ENCODE measurements around the gene MAP4K2. TPM values are rescaled to one million over a fixed set of nuclear protein-coding genes. Genes with fewer than 3 reads are reported as not detected.

Gene MAP4K2
- total RNA-seq, 1 donor from 2014 or later = 7.5 TPM

DNA sequence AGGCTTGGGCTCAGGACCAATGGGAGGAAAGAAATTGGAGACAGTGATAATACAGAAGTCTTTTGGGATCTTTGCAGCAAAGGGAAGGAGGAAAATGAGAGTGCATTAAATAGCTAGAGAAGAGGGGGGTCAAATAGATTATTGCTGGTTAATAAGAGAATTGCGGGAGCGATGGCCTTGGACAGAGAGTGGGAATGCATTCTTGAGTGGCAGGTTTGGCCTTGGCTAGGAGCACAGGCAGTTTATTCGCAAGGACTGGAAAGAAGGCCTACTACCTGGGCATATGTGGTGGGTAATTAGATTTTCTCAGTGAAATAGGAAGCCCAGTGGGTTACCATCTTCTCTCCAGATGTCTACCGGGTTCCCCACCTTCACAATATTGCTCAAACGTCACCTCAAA, 10.8 kb upstream of the MAP4K2 start:
- no peak for DNase-seq
- intact Hi-C loops (cut with micrococcal nuclease) = no loop called here
- Histone ChIP-seq H3K27me3 (ENCODE audit: low read depth) (no peaks in the 10 kb centered on the region), H3K4me3 (no peak overlapping the region), H3K4me1 (peaks cover 13% of the 10 kb centered on the region), H3K9me3 (replicated peaks) (no peaks in the 10 kb centered on the region), H3K36me3 (no peaks in the 10 kb centered on the region), H3K27ac (replicated peaks) (no peak overlapping the region)
- TF ChIP-seq, protein P1, sequence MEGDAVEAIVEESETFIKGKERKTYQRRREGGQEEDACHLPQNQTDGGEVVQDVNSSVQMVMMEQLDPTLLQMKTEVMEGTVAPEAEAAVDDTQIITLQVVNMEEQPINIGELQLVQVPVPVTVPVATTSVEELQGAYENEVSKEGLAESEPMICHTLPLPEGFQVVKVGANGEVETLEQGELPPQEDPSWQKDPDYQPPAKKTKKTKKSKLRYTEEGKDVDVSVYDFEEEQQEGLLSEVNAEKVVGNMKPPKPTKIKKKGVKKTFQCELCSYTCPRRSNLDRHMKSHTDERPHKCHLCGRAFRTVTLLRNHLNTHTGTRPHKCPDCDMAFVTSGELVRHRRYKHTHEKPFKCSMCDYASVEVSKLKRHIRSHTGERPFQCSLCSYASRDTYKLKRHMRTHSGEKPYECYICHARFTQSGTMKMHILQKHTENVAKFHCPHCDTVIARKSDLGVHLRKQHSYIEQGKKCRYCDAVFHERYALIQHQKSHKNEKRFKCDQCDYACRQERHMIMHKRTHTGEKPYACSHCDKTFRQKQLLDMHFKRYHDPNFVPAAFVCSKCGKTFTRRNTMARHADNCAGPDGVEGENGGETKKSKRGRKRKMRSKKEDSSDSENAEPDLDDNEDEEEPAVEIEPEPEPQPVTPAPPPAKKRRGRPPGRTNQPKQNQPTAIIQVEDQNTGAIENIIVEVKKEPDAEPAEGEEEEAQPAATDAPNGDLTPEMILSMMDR (IDR thresholded peaks at IDR 0.05; ENCODE audit: borderline replicate concordance) = no peak

DNA sequence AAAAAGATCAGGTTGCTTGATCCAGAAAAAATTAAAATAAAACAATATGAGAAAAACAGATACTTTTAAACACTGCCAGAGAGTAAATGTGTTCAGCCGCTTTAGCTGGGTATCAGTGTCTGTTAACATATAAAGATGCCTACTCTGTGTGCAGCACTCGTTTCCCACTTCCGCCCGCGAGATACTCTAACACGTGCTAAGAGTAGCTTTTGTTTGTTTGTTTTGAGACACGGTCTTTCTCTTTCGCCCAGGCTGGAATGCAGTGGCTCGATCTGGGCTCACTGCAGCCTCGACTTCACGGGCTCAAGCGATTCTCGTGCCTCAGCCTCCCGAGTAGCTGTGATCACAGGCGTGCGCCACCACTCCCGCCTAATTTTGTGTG, 7.9 kb upstream of the MAP4K2 start:
- Histone ChIP-seq H3K27me3 (ENCODE audit: low read depth) (no peaks in the 10 kb centered on the region), H3K9me3 (replicated peaks) (no peaks in the 10 kb centered on the region), H3K4me3 (peak overlapping the region; percentile 88), H3K36me3 (peaks cover 14% of the 10 kb centered on the region), H3K4me1 (peaks cover 13% of the 10 kb centered on the region), H3K27ac (replicated peaks) (peak overlapping the region; percentile 76)
- DNase-seq = no peak
- intact Hi-C loops (cut with micrococcal nuclease) = no loop called here
- TF ChIP-seq, protein P1 (IDR thresholded peaks at IDR 0.05; ENCODE audit: borderline replicate concordance) = no peak

DNA sequence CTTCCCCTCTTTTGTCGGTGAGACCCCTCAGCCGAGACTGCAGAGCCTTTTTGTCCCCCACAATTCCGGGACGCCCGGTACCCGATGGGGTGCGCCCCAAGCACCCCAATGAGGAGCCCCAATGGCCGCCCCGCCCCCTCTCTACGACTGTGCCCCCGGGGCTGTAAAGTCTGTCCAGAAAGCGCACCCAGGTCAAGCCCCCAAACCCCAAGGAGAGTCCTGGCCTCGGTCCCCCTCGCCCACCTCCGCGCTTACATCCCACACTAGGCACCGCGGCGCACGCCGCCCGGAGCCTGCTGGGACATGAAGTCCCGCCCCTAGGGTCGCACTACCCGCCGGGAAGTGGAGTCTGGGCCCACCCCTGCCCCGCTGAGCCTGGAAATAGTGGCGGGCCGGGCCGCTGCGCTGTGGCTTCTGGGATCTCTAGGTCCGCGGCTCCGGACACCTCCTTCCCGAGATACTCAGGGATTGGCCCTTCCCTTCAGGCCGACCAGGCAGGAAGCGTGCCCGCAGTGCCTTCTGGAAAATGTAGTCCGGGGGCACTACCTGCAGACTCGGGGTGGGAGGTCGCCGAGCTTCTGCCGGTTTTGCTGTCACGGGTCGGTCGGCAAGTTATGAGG, 7.4 kb upstream of the MAP4K2 start, which contains the start of gene MEN1:
TSS of gene MEN1 (minus strand) at position 281 of the 620 bp plus-strand sequence. CDS start 442 bp downstream, outside the sequence.
- peaks cover 13% of the 10 kb centered on the region for H3K4me1 ChIP-seq
- H3K9me3 ChIP-seq (replicated peaks) = no peaks in the 10 kb centered on the region
- H3K4me3 ChIP-seq = peak within 1 kb of the TSS; percentile 88
- DNase-seq = peak; percentile 97
- intact Hi-C loops (cut with micrococcal nuclease) = no loop called here
- peak within 1 kb of the TSS; percentile 76 for H3K27ac ChIP-seq (replicated peaks)
- TF ChIP-seq, protein P1 (IDR thresholded peaks at IDR 0.05; ENCODE audit: borderline replicate concordance) = no peak
- peaks cover 17% of the 10 kb centered on the region for H3K36me3 ChIP-seq
- H3K27me3 ChIP-seq (ENCODE audit: low read depth) = no peaks in the 10 kb centered on the region

DNA sequence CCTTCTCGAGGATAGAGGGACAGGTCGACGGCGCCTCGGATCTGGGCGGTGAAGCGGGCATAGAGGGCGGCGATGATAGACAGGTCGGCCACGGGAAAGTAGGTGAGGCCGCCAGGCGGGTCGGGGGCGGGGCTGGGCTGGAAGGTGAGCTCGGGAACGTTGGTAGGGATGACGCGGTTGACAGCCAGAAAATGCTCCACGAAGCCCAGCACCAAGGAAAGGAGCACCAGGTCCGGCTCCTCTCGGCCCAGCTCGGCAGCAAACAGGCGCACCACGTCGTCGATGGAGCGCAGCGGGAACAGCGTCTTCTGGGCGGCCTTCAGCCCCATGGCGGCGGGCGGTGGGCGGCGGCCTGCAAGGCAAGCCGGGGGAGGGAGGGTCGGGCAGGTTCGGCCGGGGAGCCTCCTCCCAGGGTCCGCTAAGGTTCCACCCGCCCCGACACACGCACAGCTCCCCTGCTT, 6.8 kb upstream of the MAP4K2 start:
- no peak for DNase-seq
- peaks cover 23% of the 10 kb centered on the region for H3K36me3 ChIP-seq
- no peaks in the 10 kb centered on the region for H3K9me3 ChIP-seq (replicated peaks)
- peak overlapping the region; percentile 76 for H3K27ac ChIP-seq (replicated peaks)
- TF ChIP-seq, protein P1 (IDR thresholded peaks at IDR 0.05; ENCODE audit: borderline replicate concordance) = no peak
- H3K4me1 ChIP-seq = peaks cover 13% of the 10 kb centered on the region
- H3K4me3 ChIP-seq = peak overlapping the region; percentile 88
- H3K27me3 ChIP-seq (ENCODE audit: low read depth) = no peaks in the 10 kb centered on the region
- intact Hi-C loops (cut with micrococcal nuclease) = no loop called here

DNA sequence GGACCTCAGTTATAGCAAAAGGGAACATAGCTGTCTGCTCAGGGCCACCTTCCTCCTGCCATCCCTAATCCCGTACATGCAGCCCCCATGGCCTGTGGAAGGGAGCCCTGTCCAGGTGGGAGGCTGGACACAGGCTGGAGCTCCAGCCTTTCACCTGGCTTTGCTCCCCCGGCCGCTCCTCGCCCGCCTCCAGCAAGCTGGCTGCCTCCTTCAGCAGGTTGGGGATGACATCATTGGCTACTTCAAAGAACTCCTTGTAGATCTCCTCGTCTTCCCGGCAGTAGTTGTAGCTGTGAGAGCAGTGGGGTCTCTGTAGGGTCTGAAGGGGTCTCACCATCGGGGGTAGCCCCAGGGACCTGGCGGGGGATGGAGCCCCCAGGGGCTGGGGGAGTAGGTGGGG, 2.5 kb upstream of the MAP4K2 start:
- intact Hi-C loops (cut with micrococcal nuclease) = no loop called here
- TF ChIP-seq, protein P1 (IDR thresholded peaks at IDR 0.05; ENCODE audit: borderline replicate concordance) = no peak
- no peak overlapping the region for H3K4me3 ChIP-seq
- H3K27me3 ChIP-seq (ENCODE audit: low read depth) = no peaks in the 10 kb centered on the region
- DNase-seq = no peak
- no peak overlapping the region for H3K27ac ChIP-seq (replicated peaks)
- peaks cover 29% of the 10 kb centered on the region for H3K36me3 ChIP-seq
- H3K4me1 ChIP-seq = peaks cover 48% of the 10 kb centered on the region
- H3K9me3 ChIP-seq (replicated peaks) = no peaks in the 10 kb centered on the region

Data from left ventricle myocardium inferior (tissue), 1 donor.